ENCODE data around the gene ITCH.
"Not testable (repeated sequence)": the region's sequence is repeated elsewhere in the genome, so short reads cannot be mapped to it uniquely, and the experiment has no call there.

ITCH gene

GRCh38 chr20:34459209-34459897, 96.3 kb downstream of the ITCH start:
- Mint-ChIP-seq H3K27ac (no peak overlapping the region), H3K36me3 (peaks cover 32% of the 10 kb centered on the region), H3K4me3 (no peak overlapping the region), H3K27me3 (no peaks in the 10 kb centered on the region), H3K4me1 (no peaks in the 10 kb centered on the region), H3K9me3 (no peaks in the 10 kb centered on the region)
- CTCF ChIA-PET, result no interaction called here
- DNase-seq, result no peak

GRCh38 chr20:34461779-34462087, 98.7 kb downstream of the ITCH start:
- H3K36me3 Mint-ChIP-seq, result peaks cover 36% of the 10 kb centered on the region
- CTCF ChIA-PET, result interaction anchor here (0.9 kb wide), 1 partner anchor 149 kb away, joined by 5 read pairs; no protein-coding TSS in a partner anchor
- H3K27ac Mint-ChIP-seq, result no peak overlapping the region

GRCh38 chr20:34468951-34469350, 105.9 kb downstream of the ITCH start:
- Mint-ChIP-seq H3K4me3 (no peak overlapping the region), H3K27me3 (no peaks in the 10 kb centered on the region), H3K4me1 (no peaks in the 10 kb centered on the region), H3K9me3 (no peaks in the 10 kb centered on the region), H3K27ac (no peak overlapping the region), H3K36me3 (peaks cover 24% of the 10 kb centered on the region)
- DNase-seq, result no peak
- CTCF ChIA-PET, result interaction anchor here (0.5 to 1.7 kb wide), 4 partner anchors 18 to 477 kb away, joined by 3 to 9 read pairs (median 4); no protein-coding TSS in a partner anchor

More at GRCh38 chr20:34461779-34462087, 98.7 kb downstream of the ITCH start:
- no peak for DNase-seq
- no peaks in the 10 kb centered on the region for H3K9me3 Mint-ChIP-seq
- no peaks in the 10 kb centered on the region for H3K27me3 Mint-ChIP-seq
- no peaks in the 10 kb centered on the region for H3K4me1 Mint-ChIP-seq
- H3K4me3 Mint-ChIP-seq, result no peak overlapping the region

DNA sequence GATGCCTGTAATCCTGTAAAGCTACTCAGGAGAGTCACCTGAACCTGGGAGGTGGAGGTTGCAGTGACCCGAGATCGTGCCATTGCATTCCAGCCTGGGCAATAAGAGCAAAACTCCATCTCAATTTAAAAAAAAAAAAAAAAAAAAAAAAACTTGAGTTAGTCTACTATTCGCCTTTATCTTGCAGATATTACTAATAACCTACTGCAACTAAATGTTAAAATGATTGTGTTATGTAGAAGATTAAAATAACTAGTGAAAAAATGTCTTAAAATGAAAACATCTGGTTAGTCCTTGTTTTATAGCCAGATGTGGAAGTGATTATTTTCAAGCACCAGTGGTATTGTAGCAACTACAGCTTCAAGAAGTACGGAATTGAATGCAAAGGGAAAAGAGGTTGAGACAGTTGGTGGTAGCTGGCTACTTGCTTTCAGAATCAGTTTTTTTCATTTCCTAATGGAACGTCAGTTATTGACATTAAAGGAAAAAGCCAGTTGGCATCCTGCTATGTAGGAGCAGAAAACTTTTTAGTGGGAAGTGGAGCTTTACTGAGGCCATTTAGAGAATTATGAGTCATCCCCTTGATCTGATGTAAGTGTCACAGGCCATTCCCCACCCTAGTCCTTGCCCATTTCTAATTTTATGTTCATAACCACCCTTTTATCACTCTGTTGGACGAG, 109.3 kb downstream of the ITCH start:
- DNase-seq, result no peak
- H3K9me3 Mint-ChIP-seq, result no peaks in the 10 kb centered on the region
- H3K4me1 Mint-ChIP-seq, result peaks cover 6% of the 10 kb centered on the region
- CTCF ChIA-PET, result interaction anchor here (2.7 kb wide), 1 partner anchor 159 kb away, joined by 41 read pairs; no protein-coding TSS in a partner anchor
- H3K4me3 Mint-ChIP-seq, result no peak overlapping the region
- H3K36me3 Mint-ChIP-seq, result peaks cover 33% of the 10 kb centered on the region
- no peaks in the 10 kb centered on the region for H3K27me3 Mint-ChIP-seq
- H3K27ac Mint-ChIP-seq, result no peak overlapping the region

- Mint-ChIP-seq H3K27ac (no peak overlapping the region), H3K36me3 (peaks cover 37% of the 10 kb centered on the region), H3K27me3 (no peaks in the 10 kb centered on the region), H3K9me3 (no peaks in the 10 kb centered on the region), H3K4me1 (peaks cover 6% of the 10 kb centered on the region), H3K4me3 (no peak overlapping the region)
- CTCF ChIA-PET, result interaction anchor here (0.6 to 2.7 kb wide), 3 partner anchors 16 to 160 kb away, joined by 3 to 41 read pairs (median 3); no protein-coding TSS in a partner anchor
- DNase-seq, result peak; percentile 63
Measured at GRCh38 chr20:34473262-34473883, 110.3 kb downstream of the ITCH start.

DNA sequence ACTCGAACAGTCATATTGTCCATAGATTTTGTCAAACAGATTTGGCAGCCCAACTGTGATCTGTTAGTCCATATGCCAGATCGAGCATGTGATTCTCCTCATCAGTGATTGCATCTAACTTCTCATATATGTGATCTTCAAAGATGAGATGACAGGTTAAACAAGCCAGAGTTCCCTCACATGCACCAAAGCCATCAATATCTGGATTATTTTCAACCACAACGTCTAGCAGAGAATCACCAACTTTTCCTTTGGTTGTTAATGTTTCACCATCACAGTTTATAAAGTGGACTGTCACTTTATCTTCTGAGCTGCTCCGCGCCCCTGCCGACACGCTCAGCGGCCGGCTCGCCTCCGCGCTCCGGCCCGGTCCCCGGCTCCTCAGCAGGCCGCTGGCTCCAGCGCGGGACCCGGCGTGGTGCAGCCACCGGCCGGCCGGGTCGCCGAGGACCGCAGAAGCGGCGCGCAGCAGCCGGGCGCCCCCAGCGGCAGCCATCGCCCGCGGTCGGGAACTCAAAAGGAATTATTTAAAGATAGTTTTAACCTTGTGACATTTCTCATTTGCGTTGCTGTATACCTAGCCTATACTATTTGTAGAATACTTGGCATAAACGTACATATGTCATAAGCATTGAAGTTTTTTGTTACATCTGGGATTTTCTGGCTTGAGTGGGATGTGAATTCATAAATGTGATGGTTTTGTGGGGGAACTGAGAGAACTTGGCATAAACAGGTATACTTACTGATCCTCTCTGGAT, 113.1 kb downstream of the ITCH start:
- DNase-seq, result peak; percentile 37
- H3K27ac Mint-ChIP-seq, result no peak overlapping the region
- H3K36me3 Mint-ChIP-seq, result peaks cover 48% of the 10 kb centered on the region
- H3K4me1 Mint-ChIP-seq, result peaks cover 11% of the 10 kb centered on the region
- no peaks in the 10 kb centered on the region for H3K27me3 Mint-ChIP-seq
- no peak overlapping the region for H3K4me3 Mint-ChIP-seq
- CTCF ChIA-PET, result interaction anchor here (1.0 to 4.6 kb wide), 3 partner anchors 62 to 294 kb away, joined by 3 to 22 read pairs (median 3); no protein-coding TSS in a partner anchor
- no peaks in the 10 kb centered on the region for H3K9me3 Mint-ChIP-seq

GRCh38 chr20:34479627-34480026, 116.6 kb downstream of the ITCH start:
- CTCF ChIA-PET, result no interaction called here
- H3K36me3 Mint-ChIP-seq, result peaks cover 67% of the 10 kb centered on the region
- H3K27me3 Mint-ChIP-seq, result no peaks in the 10 kb centered on the region
- no peak for DNase-seq
- no peak overlapping the region for H3K4me3 Mint-ChIP-seq
- peaks cover 8% of the 10 kb centered on the region for H3K9me3 Mint-ChIP-seq
- H3K4me1 Mint-ChIP-seq, result peaks cover 11% of the 10 kb centered on the region
- H3K27ac Mint-ChIP-seq, result peak overlapping the region; percentile 16

DNA sequence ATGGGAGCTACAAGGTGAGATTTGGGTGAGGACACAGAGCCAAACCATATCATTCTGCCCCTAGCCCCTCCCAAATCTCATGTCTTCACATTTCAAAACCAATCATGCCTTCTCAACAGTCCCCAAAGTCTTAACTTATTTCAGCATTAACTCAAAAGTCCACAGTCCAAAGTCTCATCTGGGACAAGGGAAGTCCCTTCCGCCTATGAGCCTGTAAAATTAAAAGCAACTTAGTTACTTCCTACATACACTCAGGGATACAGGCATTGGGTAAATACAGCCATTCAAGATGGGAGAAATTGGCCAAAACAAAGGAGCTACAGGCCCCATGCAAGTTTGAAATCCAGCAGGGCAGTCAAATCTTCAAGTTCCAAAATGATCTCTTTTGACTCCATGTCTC, 119.1 kb downstream of the ITCH start:
- H3K9me3 Mint-ChIP-seq, H3K27ac Mint-ChIP-seq, H3K4me1 Mint-ChIP-seq, DNase-seq, H3K4me3 Mint-ChIP-seq, H3K27me3 Mint-ChIP-seq: not testable (repeated sequence)
- H3K36me3 Mint-ChIP-seq, result peaks cover 57% of the 10 kb centered on the region
- CTCF ChIA-PET, result interaction anchor here (2.0 kb wide), 1 partner anchor 169 kb away, joined by 4 read pairs; no protein-coding TSS in a partner anchor

GRCh38 chr20:34483585-34484220, 120.6 kb downstream of the ITCH start:
- not testable (repeated sequence) for H3K9me3 Mint-ChIP-seq, H3K27me3 Mint-ChIP-seq, DNase-seq, H3K4me3 Mint-ChIP-seq, H3K4me1 Mint-ChIP-seq, H3K27ac Mint-ChIP-seq
- peaks cover 58% of the 10 kb centered on the region for H3K36me3 Mint-ChIP-seq
- CTCF ChIA-PET, result interaction anchor here (1.0 kb wide), 1 partner anchor 171 kb away, joined by 4 read pairs; no protein-coding TSS in a partner anchor

- CTCF ChIA-PET, result interaction anchor here (0.6 to 1.8 kb wide), 2 partner anchors 8 to 173 kb away, joined by 3 to 6 read pairs; no protein-coding TSS in a partner anchor
- Mint-ChIP-seq H3K27ac (no peak overlapping the region), H3K9me3 (peaks cover 8% of the 10 kb centered on the region), H3K27me3 (no peaks in the 10 kb centered on the region), H3K4me3 (no peak overlapping the region), H3K4me1 (no peaks in the 10 kb centered on the region), H3K36me3 (peaks cover 53% of the 10 kb centered on the region)
- no peak for DNase-seq
Measured at GRCh38 chr20:34485068-34485634, 122.1 kb downstream of the ITCH start.

DNA sequence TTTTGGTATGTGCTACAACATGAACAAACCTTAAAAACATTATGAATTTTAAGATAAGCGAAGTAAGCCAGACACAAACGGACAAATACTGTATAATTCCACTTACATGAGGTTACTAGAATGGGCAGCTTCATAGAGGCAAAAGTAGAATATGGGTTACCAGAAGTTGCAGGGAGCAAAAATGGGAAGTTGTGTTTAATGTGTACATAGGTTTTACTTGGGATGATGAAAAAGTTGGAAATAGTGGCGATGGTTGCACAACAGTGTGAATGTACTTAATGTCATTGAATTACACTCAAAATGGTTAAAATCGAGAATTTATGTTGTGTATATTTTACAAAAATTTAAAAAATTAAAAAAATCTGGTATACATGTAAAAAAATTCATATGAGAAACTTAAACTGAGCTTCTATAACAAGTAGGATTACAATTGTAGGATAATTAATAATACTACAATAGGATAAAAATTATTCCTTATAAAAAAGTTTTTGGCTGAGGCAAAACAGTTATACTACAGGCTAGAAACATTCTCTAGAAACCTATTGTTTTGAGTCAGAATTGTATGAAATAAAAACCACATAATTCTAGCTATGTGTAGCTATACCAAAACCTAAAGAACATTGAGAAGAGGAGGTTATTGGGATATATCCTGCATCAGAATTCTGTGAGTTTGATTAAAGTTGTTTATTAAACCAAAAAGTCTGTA, 128.3 kb downstream of the ITCH start:
- H3K27ac Mint-ChIP-seq, result no peak overlapping the region
- no peaks in the 10 kb centered on the region for H3K4me1 Mint-ChIP-seq
- H3K27me3 Mint-ChIP-seq, result no peaks in the 10 kb centered on the region

DNA sequence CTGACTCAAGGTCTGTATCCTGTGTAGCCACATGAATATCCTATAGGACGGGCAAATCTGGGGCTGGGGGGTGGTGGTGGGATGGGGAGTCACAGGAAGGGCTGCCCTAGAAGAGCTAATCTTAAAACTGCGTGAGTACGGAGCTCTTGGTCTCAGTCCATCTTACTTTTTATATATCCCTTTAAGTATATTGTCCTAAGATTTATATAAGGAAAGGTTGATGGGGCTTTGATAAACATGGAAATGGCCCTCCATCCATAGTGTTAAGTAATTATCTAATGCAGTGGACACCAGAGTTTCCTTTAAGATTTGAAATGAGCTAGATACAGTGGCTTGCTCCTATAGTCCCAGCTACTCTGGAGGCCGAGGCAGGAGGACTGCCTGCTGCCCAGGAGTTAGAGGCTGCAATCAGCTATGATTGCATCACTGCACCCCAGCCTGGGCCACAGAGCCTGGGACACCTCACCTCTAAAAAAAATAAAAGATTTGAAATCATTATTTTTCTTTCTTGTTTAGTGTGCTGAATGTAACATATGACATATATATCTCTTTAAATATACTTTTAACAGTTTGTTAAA, 128.9 kb downstream of the ITCH start:
- no peaks in the 10 kb centered on the region for H3K9me3 Mint-ChIP-seq

More for the DNA sequence above, 128.3 kb downstream of the ITCH start:
- Mint-ChIP-seq H3K9me3 (no peaks in the 10 kb centered on the region), H3K36me3 (peaks cover 43% of the 10 kb centered on the region), H3K4me3 (no peak overlapping the region)
- DNase-seq, result no peak
- CTCF ChIA-PET, result interaction anchor here (1.7 kb wide), 1 partner anchor 179 kb away, joined by 5 read pairs; no protein-coding TSS in a partner anchor

More for the DNA sequence above, 128.9 kb downstream of the ITCH start:
- Mint-ChIP-seq H3K27me3 (no peaks in the 10 kb centered on the region), H3K4me3 (no peak overlapping the region), H3K27ac (no peak overlapping the region), H3K36me3 (peaks cover 44% of the 10 kb centered on the region), H3K4me1 (no peaks in the 10 kb centered on the region)
- CTCF ChIA-PET, result interaction anchor here (1.7 kb wide), 1 partner anchor 180 kb away, joined by 5 read pairs; no protein-coding TSS in a partner anchor
- no peak for DNase-seq

Measured in activated naive CD4-positive, alpha-beta T cell treated with anti-CD3 and anti-CD28 coated beads, Interleukin-2, amount 10 ng/mL, durations not matched to agents 7 days and 5 days (primary cell).